Trophoblast cell (in vitro differentiated cells and primary cell): Measurements from ENCODE around the gene MYOZ3.

Source experiments
- DNase-seq, 2 donors: peaks; one replicate each; pipeline ENCODE4 v3.0.0-alpha.2; 2016
- H2AFZ ChIP-seq: 2 replicates; pipeline ENCODE4 v1.6.1; 2013; ENCODE audit warnings: low read length, moderate library complexity, mild to moderate bottlenecking; ENCODE audit not compliant: insufficient read depth, poor library complexity
- H2AK5ac ChIP-seq: 2 replicates; pipeline ENCODE4 v1.6.1; 2013; ENCODE audit warnings: mild to moderate bottlenecking, low read length
- H2BK120ac ChIP-seq: 2 replicates; pipeline ENCODE4 v1.6.1; 2013; ENCODE audit warnings: low read length, mild to moderate bottlenecking, moderate library complexity; ENCODE audit not compliant: insufficient read depth, poor library complexity
- H2BK12ac ChIP-seq: 2 replicates; pipeline ENCODE4 v1.6.1; 2013; ENCODE audit warnings: mild to moderate bottlenecking, low read length, moderate library complexity
- H2BK5ac ChIP-seq: 2 replicates; pipeline ENCODE4 v1.6.1; 2013; ENCODE audit warnings: low read length, low read depth, moderate library complexity, mild to moderate bottlenecking; ENCODE audit not compliant: poor library complexity
- H3K14ac ChIP-seq: 2 replicates; pipeline ENCODE4 v1.6.1; 2013; ENCODE audit warnings: mild to moderate bottlenecking, low read length
- H3K18ac ChIP-seq: 2 replicates; pipeline ENCODE4 v1.6.1; 2013; ENCODE audit warnings: mild to moderate bottlenecking, low read length
- H3K23ac ChIP-seq: 2 replicates; pipeline ENCODE4 v1.6.1; 2013; ENCODE audit warnings: low read length
- H3K27ac ChIP-seq: 2 replicates; pipeline ENCODE4 v1.5.1; 2013; ENCODE audit warnings: low read depth, mild to moderate bottlenecking, inconsistent platforms, low read length, moderate library complexity
- H3K27me3 ChIP-seq: 2 replicates; pipeline ENCODE4 v1.6.1; 2013; ENCODE audit warnings: inconsistent platforms, mild to moderate bottlenecking, low read length, moderate library complexity; ENCODE audit not compliant: insufficient read depth
- H3K36me3 ChIP-seq, 2 experiments: 1 replicate in 1 of 2; 2 replicates in 1 of 2; pipeline ENCODE4 v1.6.1; 2013; ENCODE audit warnings: low read length in 2 of 2, mild to moderate bottlenecking in 2 of 2, moderate library complexity in 1 of 2; ENCODE audit not compliant: insufficient read depth in 2 of 2, control insufficient read depth in 1 of 2
- H3K4ac ChIP-seq: 2 replicates; pipeline ENCODE4 v1.6.1; 2013; ENCODE audit warnings: low read depth, mild to moderate bottlenecking, low read length, moderate library complexity
- H3K4me1 ChIP-seq, 2 experiments: 1 replicate in 1 of 2; 2 replicates in 1 of 2; pipeline ENCODE4 v1.6.1; 2013; ENCODE audit warnings: low read length in 2 of 2, mild to moderate bottlenecking in 2 of 2, moderate library complexity in 1 of 2; ENCODE audit not compliant: insufficient read depth in 2 of 2, control insufficient read depth in 1 of 2
- H3K4me2 ChIP-seq: 2 replicates; pipeline ENCODE4 v1.6.1; 2013; ENCODE audit warnings: inconsistent platforms, mild to moderate bottlenecking, low read length, moderate library complexity
- H3K4me3 ChIP-seq: 2 replicates; pipeline ENCODE4 v1.5.1; 2013; ENCODE audit warnings: mild to moderate bottlenecking, low read depth, low read length, inconsistent platforms
- H3K79me1 ChIP-seq: one replicate; pipeline ENCODE4 v1.6.1; 2013; ENCODE audit warnings: low read length
- H3K79me2 ChIP-seq: 2 replicates; pipeline ENCODE4 v1.6.1; 2013; ENCODE audit warnings: low read length, mild to moderate bottlenecking; ENCODE audit not compliant: control insufficient read depth, insufficient read depth, poor library complexity
- H3K9ac ChIP-seq: 2 replicates; pipeline ENCODE4 v1.6.1; 2013; ENCODE audit warnings: mild to moderate bottlenecking, low read length
- H3K9me3 ChIP-seq: 2 replicates; pipeline ENCODE4 v1.6.1; 2013; ENCODE audit warnings: low read depth, mild to moderate bottlenecking, control low read depth, inconsistent platforms, low read length; ENCODE audit not compliant: insufficient read depth
- H4K12ac ChIP-seq: 2 replicates; pipeline ENCODE4 v1.6.1; 2013; ENCODE audit warnings: low read depth, mild to moderate bottlenecking, low read length, moderate library complexity
- H4K8ac ChIP-seq: 2 replicates; pipeline ENCODE4 v1.6.1; 2013; ENCODE audit warnings: low read depth, mild to moderate bottlenecking, low read length, moderate library complexity
- H4K91ac ChIP-seq: one replicate; pipeline ENCODE4 v1.6.1; 2013; ENCODE audit warnings: low read depth, mild to moderate bottlenecking, low read length, moderate library complexity
- WGBS: extraction: QIAGEN DNeasy Blood & Tissue Kit; methylation state at CpG from one replicate; pipeline ENCODE4 v1.1.7; 2013; ENCODE audit warnings: missing lambda C conversion rate; ENCODE audit not compliant: insufficient read length, insufficient coverage; ENCODE audit errors: extremely low coverage; 5-methylcytosine and 5-hydroxymethylcytosine counted together

MYOZ3 gene

DNA sequence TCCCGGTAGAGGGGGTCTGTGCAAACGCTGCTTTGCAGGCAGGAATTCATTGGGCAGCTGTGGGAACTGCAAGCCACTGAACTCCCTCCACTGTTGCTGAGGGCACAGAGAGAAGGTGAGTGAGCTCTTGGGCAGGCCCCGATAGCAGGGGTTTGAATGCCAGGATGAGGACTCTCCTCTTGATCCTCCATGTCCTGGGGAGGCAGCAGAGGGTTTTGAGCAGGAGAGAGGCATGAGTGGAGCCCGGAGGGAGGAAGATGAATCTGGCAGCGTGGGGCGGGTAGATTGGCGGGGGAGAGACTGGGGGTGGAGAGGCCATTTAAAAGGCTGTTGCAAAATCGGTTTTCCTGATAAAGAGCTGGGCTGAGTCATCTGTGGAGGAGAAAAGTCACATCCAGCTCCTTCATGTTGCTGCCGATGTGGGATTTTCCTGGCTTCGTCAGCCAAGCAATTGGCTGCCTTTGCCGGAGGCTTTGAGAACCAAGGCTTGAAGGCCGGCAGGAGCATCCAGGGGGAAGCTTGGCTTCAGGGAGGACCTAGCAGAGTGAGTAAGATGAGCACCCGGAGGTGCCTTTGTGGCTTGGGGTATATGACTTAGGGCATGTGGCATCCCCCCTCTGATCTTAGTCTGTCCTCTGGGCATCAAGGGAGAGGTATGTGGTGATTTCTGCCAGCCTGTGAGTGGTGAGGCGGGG lies 20.6 kb upstream of the MYOZ3 start, which contains the start of gene SYNPO:
Gene SYNPO, plus strand, starts transcription at position 350 of the 695 bp plus-strand sequence. CDS start 7,616 bp downstream, outside the sequence.
- Histone ChIP-seq H3K9me3 (no peaks in the 10 kb centered on the region), H3K79me2 (peaks cover 24% of the 10 kb centered on the region), H3K36me3 (no peaks in the 10 kb centered on the region), H3K4ac (peak within 1 kb of the TSS; percentile 85), H3K27ac (peak within 1 kb of the TSS; percentile 92), H4K91ac (peak within 1 kb of the TSS; percentile 96), H3K9ac (no peak within 1 kb of the TSS), H2AFZ (peak within 1 kb of the TSS; percentile 24), H3K23ac (no peak within 1 kb of the TSS), H2BK5ac (peak within 1 kb of the TSS; percentile 92), H3K18ac (peak within 1 kb of the TSS; percentile 89), H2BK120ac (peak within 1 kb of the TSS; percentile 87), H4K12ac (peak within 1 kb of the TSS; percentile 24), H2AK5ac (peak within 1 kb of the TSS; percentile 96), H3K27me3 (no peaks in the 10 kb centered on the region), H2BK12ac (peak within 1 kb of the TSS; percentile 98), H3K14ac (peak within 1 kb of the TSS; percentile 90), H3K4me1 (peaks cover 69 to 73% of the 10 kb centered on the region in 2 experiments), H3K4me3 (peak within 1 kb of the TSS; percentile 45), H3K79me1 (peaks cover 72% of the 10 kb centered on the region), H3K4me2 (peak within 1 kb of the TSS; percentile 50), H4K8ac (peak within 1 kb of the TSS; percentile 83)
- WGBS: no CpG with 5 or more reads among the region's 14 CpGs
- DNase-seq: peak; percentile 93 to 94

GRCh38 chr5:150641006-150641570 lies 20.0 kb upstream of the MYOZ3 start:
- peak overlapping the region; percentile 92 for H2BK5ac ChIP-seq
- peak overlapping the region; percentile 85 for H3K4ac ChIP-seq
- H4K8ac ChIP-seq: peak overlapping the region; percentile 83
- peak overlapping the region; percentile 87 for H2BK120ac ChIP-seq
- H3K27me3 ChIP-seq: no peaks in the 10 kb centered on the region
- H4K12ac ChIP-seq: peak overlapping the region; percentile 24
- H2BK12ac ChIP-seq: peak overlapping the region; percentile 66
- H2AK5ac ChIP-seq: peak overlapping the region; percentile 87
- H3K14ac ChIP-seq: peak overlapping the region; percentile 90
- peak overlapping the region; percentile 20 for H2AFZ ChIP-seq
- peak overlapping the region; percentile 96 for H4K91ac ChIP-seq
- WGBS: no CpG with 5 or more reads among the region's 9 CpGs
- no peak overlapping the region for H3K23ac ChIP-seq
- DNase-seq: peak in 1 of 2 donors; percentile 29
- H3K27ac ChIP-seq: peak overlapping the region; percentile 92
- no peak overlapping the region for H3K9ac ChIP-seq
- peak overlapping the region; percentile 50 for H3K4me2 ChIP-seq
- peaks cover 73% of the 10 kb centered on the region for H3K79me1 ChIP-seq
- H3K4me3 ChIP-seq: peak overlapping the region; percentile 45
- H3K4me1 ChIP-seq: peaks cover 69 to 74% of the 10 kb centered on the region in 2 experiments
- no peaks in the 10 kb centered on the region for H3K36me3 ChIP-seq
- peak overlapping the region; percentile 89 for H3K18ac ChIP-seq
- H3K79me2 ChIP-seq: peaks cover 24% of the 10 kb centered on the region
- H3K9me3 ChIP-seq: no peaks in the 10 kb centered on the region

DNA sequence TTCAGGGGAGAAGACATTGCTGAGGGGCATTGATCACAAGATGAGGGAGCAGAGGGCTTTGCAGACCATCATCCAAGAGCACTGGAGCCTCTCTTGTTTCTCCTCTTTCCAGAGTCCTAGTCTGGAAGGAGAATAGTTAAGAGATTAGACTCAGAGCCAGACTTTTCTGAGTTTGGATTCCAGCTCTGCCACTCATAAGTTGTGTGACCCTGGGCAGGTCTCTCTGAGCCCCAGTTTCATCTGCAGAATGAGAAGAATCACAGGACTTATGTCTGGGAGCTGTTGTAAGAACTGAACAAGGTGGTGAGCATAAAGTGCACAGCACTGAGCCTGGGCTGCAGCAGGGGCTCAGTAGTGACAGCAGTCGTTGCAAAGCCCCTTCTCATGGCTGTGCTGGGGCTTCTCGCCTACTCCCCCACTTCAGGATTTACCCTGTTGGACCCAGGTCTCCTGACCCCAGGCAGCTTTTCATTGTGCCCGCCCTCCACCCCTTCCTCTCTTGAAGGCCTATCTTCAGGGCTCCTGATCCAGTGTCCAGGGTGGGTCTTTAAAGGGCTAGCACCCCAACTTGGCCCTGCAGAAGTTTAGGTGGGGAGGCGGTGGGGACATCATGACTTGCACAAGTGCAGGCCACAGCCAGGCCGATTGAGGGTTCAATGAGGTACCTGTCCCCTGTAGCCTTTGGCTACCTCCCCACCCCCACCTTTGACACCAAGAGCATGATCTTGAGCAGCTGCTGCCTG lies 19.1 kb upstream of the MYOZ3 start:
- H4K12ac ChIP-seq: peak overlapping the region; percentile 9
- H3K18ac ChIP-seq: peak overlapping the region; percentile 78
- DNase-seq: peak in 1 of 2 donors; percentile 25
- H3K23ac ChIP-seq: no peak overlapping the region
- H2BK12ac ChIP-seq: peak overlapping the region; percentile 95
- H3K9ac ChIP-seq: no peak overlapping the region
- no peaks in the 10 kb centered on the region for H3K27me3 ChIP-seq
- peaks cover 24% of the 10 kb centered on the region for H3K79me2 ChIP-seq
- H3K79me1 ChIP-seq: peaks cover 67% of the 10 kb centered on the region
- H2AK5ac ChIP-seq: peak overlapping the region; percentile 94
- H3K4me3 ChIP-seq: no peak overlapping the region
- H3K4me1 ChIP-seq: peaks cover 63 to 67% of the 10 kb centered on the region in 2 experiments
- H4K91ac ChIP-seq: peak overlapping the region; percentile 96
- WGBS: no CpG with 5 or more reads among the region's 5 CpGs
- no peaks in the 10 kb centered on the region for H3K9me3 ChIP-seq
- H2BK5ac ChIP-seq: peak overlapping the region; percentile 92
- H2BK120ac ChIP-seq: peak overlapping the region; percentile 87
- peak overlapping the region; percentile 85 for H3K4ac ChIP-seq
- H3K14ac ChIP-seq: peak overlapping the region; percentile 90
- no peaks in the 10 kb centered on the region for H3K36me3 ChIP-seq
- peak overlapping the region; percentile 50 for H3K4me2 ChIP-seq
- peak overlapping the region; percentile 52 for H4K8ac ChIP-seq
- H2AFZ ChIP-seq: peak overlapping the region; percentile 4
- peak overlapping the region; percentile 92 for H3K27ac ChIP-seq

DNA sequence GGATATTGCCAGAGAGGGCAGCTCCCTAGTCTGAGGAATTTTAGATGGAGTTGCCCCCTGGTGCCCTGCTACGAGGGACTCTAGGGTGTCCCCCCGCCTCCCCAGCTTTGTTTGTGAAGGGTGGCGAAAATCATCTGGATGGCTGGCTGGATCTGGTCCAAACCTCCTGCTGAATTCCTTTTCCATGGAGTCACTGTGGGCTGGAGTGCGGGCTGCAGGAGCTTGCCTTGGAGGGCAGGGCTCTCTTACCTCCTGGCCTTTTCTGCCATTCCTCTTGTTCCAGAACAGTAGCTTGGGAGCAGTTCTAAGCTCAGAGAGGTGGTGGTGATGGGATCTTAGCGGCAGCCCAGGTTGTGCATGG lies 18.5 kb upstream of the MYOZ3 start:
- Histone ChIP-seq H4K12ac (peak overlapping the region; percentile 9), H2BK12ac (peak overlapping the region; percentile 95), H3K27me3 (no peaks in the 10 kb centered on the region), H2BK5ac (peak overlapping the region; percentile 92), H3K4ac (peak overlapping the region; percentile 24), H2BK120ac (peak overlapping the region; percentile 87), H3K79me2 (peaks cover 24% of the 10 kb centered on the region), H3K4me2 (peak overlapping the region; percentile 50), H3K36me3 (no peaks in the 10 kb centered on the region), H3K27ac (peak overlapping the region; percentile 92), H3K4me1 (peaks cover 58 to 65% of the 10 kb centered on the region in 2 experiments), H4K8ac (peak overlapping the region; percentile 52), H2AK5ac (peak overlapping the region; percentile 94), H3K18ac (peak overlapping the region; percentile 41), H3K4me3 (no peak overlapping the region), H2AFZ (peak overlapping the region; percentile 4), H3K23ac (no peak overlapping the region), H3K9me3 (no peaks in the 10 kb centered on the region), H3K9ac (no peak overlapping the region), H3K14ac (peak overlapping the region; percentile 90), H3K79me1 (peaks cover 63% of the 10 kb centered on the region), H4K91ac (peak overlapping the region; percentile 96)
- no CpG with 5 or more reads among the region's 5 CpGs for WGBS
- peak; percentile 85 to 87 for DNase-seq
